IMR-90 (cell line): ENCODE results near the gene TIE1. TPM values are rescaled to one million over a fixed set of nuclear protein-coding genes. Genes with fewer than 3 reads are reported as not detected.

Source experiments
- ATAC-seq: fragments of 200-7000 bp; cut with Tn5 transposase; 2 replicates; pipeline ENCODE4 v1.9.1; 2020; ENCODE audit warnings: low read depth, mild to moderate bottlenecking, moderate library complexity
- BruUV-seq: library from RNA; stranded (reverse); fragments of 400-500 nt; replicated peaks from 2 replicates; lab custom pipeline; 2021; lab: Mats Ljungman, UMichigan
- CTCF ChIA-PET: fragments of 300-600 bp; formaldehyde crosslinking; extraction: SDS; loops from one replicate; lab custom pipeline; 2021; ENCODE audit warnings: antibody characterized with exemption; lab: Yijun Ruan, JAX
- POLR2A ChIA-PET: fragments of 300-600 bp; sonication (Branson Sonifier 250); formaldehyde crosslinking; loops from one replicate; lab custom pipeline; 2022; ENCODE audit warnings: antibody characterized with exemption; ENCODE audit not compliant: unreplicated experiment; lab: Charles Lee
- DNase-seq: peaks from one replicate; pipeline ENCODE4 v3.0.0; 2013
- H2AFZ ChIP-seq: replicated peaks from 2 replicates; pipeline ENCODE3; 2013; ENCODE audit warnings: low read length, mild to moderate bottlenecking; ENCODE audit not compliant: poor library complexity
- H2AK5ac ChIP-seq: 2 replicates; pipeline ENCODE4 v1.6.1; 2013; ENCODE audit warnings: low read depth, low read length, inconsistent platforms
- H2AK9ac ChIP-seq: replicated peaks from 2 replicates; pipeline ENCODE3; 2013; ENCODE audit warnings: mild to moderate bottlenecking, low read depth, low read length, moderate library complexity; ENCODE audit not compliant: poor library complexity
- H2BK120ac ChIP-seq: 2 replicates; pipeline ENCODE4 v1.6.1; 2013; ENCODE audit warnings: low read depth, low read length, inconsistent platforms
- H2BK15ac ChIP-seq: 3 replicates; pipeline ENCODE4 v1.6.1; 2013; ENCODE audit warnings: low read depth, low read length, inconsistent platforms
- H2BK20ac ChIP-seq: 2 replicates; pipeline ENCODE4 v1.6.1; 2013; ENCODE audit warnings: low read depth, mild to moderate bottlenecking, inconsistent platforms, low read length, moderate library complexity
- H2BK5ac ChIP-seq: 2 replicates; pipeline ENCODE4 v1.6.1; 2013; ENCODE audit warnings: mild to moderate bottlenecking, low read depth, low read length, inconsistent platforms; ENCODE audit not compliant: poor library complexity, severe bottlenecking
- H3K14ac ChIP-seq: replicated peaks from 2 replicates; pipeline ENCODE4 v1.6.1; 2013; ENCODE audit warnings: low read depth, low read length, inconsistent platforms
- H3K18ac ChIP-seq: 2 replicates; pipeline ENCODE4 v1.6.1; 2013; ENCODE audit warnings: low read depth, low read length, control low read depth
- H3K23ac ChIP-seq: 2 replicates; pipeline ENCODE4 v1.6.1; 2013; ENCODE audit warnings: low read depth, low read length, inconsistent platforms
- H3K27ac ChIP-seq: 2 replicates; pipeline ENCODE4 v1.5.1; 2013; ENCODE audit warnings: mild to moderate bottlenecking, control low read depth, low read length; ENCODE audit not compliant: insufficient read depth
- H3K27me3 ChIP-seq: 2 replicates; pipeline ENCODE4 v1.6.1; 2013; ENCODE audit warnings: low read length; ENCODE audit not compliant: control insufficient read depth, insufficient read depth
- H3K36me3 ChIP-seq: 2 replicates; pipeline ENCODE4 v1.6.1; 2013; ENCODE audit warnings: low read length, mixed read lengths; ENCODE audit not compliant: control insufficient read depth, insufficient read depth
- H3K4ac ChIP-seq: 2 replicates; pipeline ENCODE4 v1.6.1; 2013; ENCODE audit warnings: low read depth, low read length, inconsistent platforms
- H3K4me1 ChIP-seq: 2 replicates; pipeline ENCODE4 v1.6.1; 2013; ENCODE audit warnings: low read length, mixed read lengths; ENCODE audit not compliant: control insufficient read depth, insufficient read depth
- H3K4me2 ChIP-seq: 2 replicates; pipeline ENCODE4 v1.6.1; 2013; ENCODE audit warnings: low read depth, mild to moderate bottlenecking, control low read depth, low read length, moderate library complexity
- H3K4me3 ChIP-seq: 2 replicates; pipeline ENCODE4 v1.5.1; 2013; ENCODE audit warnings: low read depth, mild to moderate bottlenecking, control low read depth, low read length, moderate library complexity; ENCODE audit not compliant: insufficient read depth
- H3K56ac ChIP-seq: 2 replicates; pipeline ENCODE4 v1.6.1; 2013; ENCODE audit warnings: low read length, inconsistent platforms; ENCODE audit not compliant: insufficient read depth; ENCODE audit errors: extremely low read depth
- H3K79me1 ChIP-seq, 2 experiments: 2 replicates each; pipeline ENCODE4 v1.6.1; 2013; ENCODE audit warnings: low read length in 2 of 2, inconsistent platforms in 1 of 2, low read depth in 1 of 2
- H3K9ac ChIP-seq: 2 replicates; pipeline ENCODE4 v1.6.1; 2013; ENCODE audit warnings: low read depth, low read length, control low read depth
- H3K9me1 ChIP-seq: 2 replicates; pipeline ENCODE4 v1.6.1; 2013; ENCODE audit warnings: low read length, inconsistent platforms; ENCODE audit not compliant: insufficient read depth
- H3K9me3 ChIP-seq: 2 replicates; pipeline ENCODE4 v1.6.1; 2013; ENCODE audit warnings: low read length; ENCODE audit not compliant: control insufficient read depth, insufficient read depth
- H4K20me1 ChIP-seq: 2 replicates; pipeline ENCODE4 v1.6.1; 2013; ENCODE audit warnings: low read length, inconsistent platforms; ENCODE audit not compliant: insufficient read depth
- H4K5ac ChIP-seq: 2 replicates; pipeline ENCODE4 v1.6.1; 2013; ENCODE audit warnings: mild to moderate bottlenecking, low read depth, low read length, control low read depth
- H4K8ac ChIP-seq, 2 experiments: 2 replicates each; pipeline ENCODE4 v1.6.1; 2013; ENCODE audit warnings: low read depth in 2 of 2, low read length in 2 of 2, control low read depth in 1 of 2, inconsistent platforms in 1 of 2
- H4K91ac ChIP-seq: 2 replicates; pipeline ENCODE4 v1.6.1; 2013; ENCODE audit warnings: low read depth, low read length, inconsistent platforms; ENCODE audit not compliant: insufficient read depth
- CEBPB ChIP-seq: IDR thresholded peaks from 2 replicates; pipeline ENCODE4 v1.6.1; 2012; ENCODE audit warnings: low read depth, low read length, improper control_type of control experiment
- CHD1 ChIP-seq: IDR thresholded peaks from 2 replicates; pipeline ENCODE4 v1.6.1; 2012; ENCODE audit warnings: low read depth, low read length, improper control_type of control experiment
- ELK1 ChIP-seq: fragments of 150-350 bp; IDR thresholded peaks from 2 replicates; pipeline ENCODE4 v1.6.1; 2016; ENCODE audit warnings: low read depth, mild to moderate bottlenecking, low read length, moderate library complexity, borderline replicate concordance
- FOS ChIP-seq: fragments of 150-350 bp; IDR thresholded peaks from 2 replicates; pipeline ENCODE4 v1.6.1; 2016; ENCODE audit warnings: low read depth, low read length
- MAZ ChIP-seq: IDR thresholded peaks from 2 replicates; pipeline ENCODE4 v1.6.1; 2012; ENCODE audit warnings: low read depth, mild to moderate bottlenecking, low read length, improper control_type of control experiment, moderate library complexity, borderline replicate concordance
- NFE2L2 ChIP-seq: fragments of 150-350 bp; IDR thresholded peaks from 2 replicates; pipeline ENCODE4 v1.6.1; 2016; ENCODE audit warnings: low read depth, mild to moderate bottlenecking, low read length
- RCOR1 ChIP-seq: IDR thresholded peaks from 2 replicates; pipeline ENCODE4 v1.6.1; 2012; ENCODE audit warnings: mild to moderate bottlenecking, low read length, improper control_type of control experiment; ENCODE audit not compliant: insufficient replicate concordance
- RFX5 ChIP-seq: IDR thresholded peaks from 2 replicates; pipeline ENCODE4 v1.8.0; 2012; ENCODE audit warnings: low read depth, mild to moderate bottlenecking, low read length, moderate library complexity
- USF2 ChIP-seq: fragments of 150-350 bp; IDR thresholded peaks from 2 replicates; pipeline ENCODE4 v1.6.1; 2017; ENCODE audit warnings: mild to moderate bottlenecking, antibody characterized with exemption, low read length, low read depth
- WGBS, 2 experiments: methylation state at CpG; one replicate each; pipeline versions ENCODE4 v1.1.5 to v1.1.7; 2013; ENCODE audit warnings: missing lambda C conversion rate in 2 of 2; ENCODE audit not compliant: insufficient read length in 1 of 2; ENCODE audit errors: extremely low coverage in 2 of 2; 5-methylcytosine and 5-hydroxymethylcytosine counted together
- dilution Hi-C: fragments of 300-500 bp; cut with HindIII; formaldehyde crosslinking; loops from one replicate; pipeline ENCODE4 v1.14.3; 2018; ENCODE audit warnings: low sequenced_read_pairs; ENCODE audit not compliant: unreplicated experiment
- in situ Hi-C: fragments of 300-500 bp; cut with MboI; formaldehyde crosslinking; loops from 3 replicates; pipeline ENCODE4 v1.14.3; 2019; ENCODE audit warnings: low sequenced_read_pairs, inconsistent platforms, mixed read lengths
- intact Hi-C: fragments of 100-400 bp; cut with micrococcal nuclease; formaldehyde crosslinking; loops from 2 replicates; pipeline ENCODE4 v1.10.0; 2022
- polyA plus RNA-seq, 3 experiments: library from polyadenylated mRNA; depleted of rRNA; stranded (reverse); fragments of >200 nt; gene quantifications; 2 replicates each; pipeline ENCODE4 v1.2.3, GENCODE V29; 2012; ENCODE audit warnings: low replicate concordance in 1 of 3
- total RNA-seq: library from RNA; depleted of rRNA; stranded (reverse); fragments of >200 nt; gene quantifications from 2 replicates; pipeline ENCODE4 v1.2.3, GENCODE V29; 2012

The TIE1 gene
- total and polyA plus RNA-seq, 2 of the 4 experiments (the other 2 are of a cell fraction) = 2.3 to 7.5 TPM

DNA sequence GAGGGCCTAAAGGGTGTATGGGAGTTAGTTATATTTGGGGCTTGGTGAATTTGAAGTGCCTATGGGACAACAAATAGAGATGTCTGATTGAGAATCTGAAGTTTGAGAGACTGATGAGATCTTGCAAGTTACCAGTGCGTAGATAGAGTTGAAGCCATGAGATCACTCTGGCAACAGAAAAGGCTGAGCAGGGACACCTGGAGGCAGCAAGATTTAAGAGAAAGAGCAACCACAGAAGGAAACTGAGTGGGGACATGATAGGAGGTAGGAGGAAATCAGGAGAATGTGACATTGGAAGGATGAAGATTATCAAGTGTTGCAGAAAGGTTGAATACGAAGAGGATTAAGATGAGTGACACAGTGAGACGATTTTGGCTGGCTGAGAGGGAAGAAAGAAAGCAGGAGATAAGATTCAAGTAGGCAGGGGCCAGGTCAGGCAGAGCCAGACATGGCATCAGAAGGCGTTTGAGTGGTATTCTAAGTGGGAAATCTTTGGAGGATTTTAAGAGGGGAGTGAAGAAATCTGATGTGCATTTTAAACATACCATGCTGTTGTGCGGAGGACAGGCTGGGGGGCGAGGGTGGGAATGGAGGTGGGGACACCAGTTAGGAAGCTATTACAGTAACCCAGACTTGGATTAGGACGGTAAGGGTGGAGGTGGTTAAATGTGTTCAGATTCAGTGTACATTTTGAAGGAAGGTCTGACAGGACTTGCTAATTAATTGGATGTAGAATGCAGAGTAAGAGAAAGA lies 33.8 kb downstream of the TIE1 start:
- H3K9me1 ChIP-seq = peaks cover 4% of the 10 kb centered on the region; the same call in 1 of the 2 replicates
- H3K27ac ChIP-seq = no peak overlapping the region
- H3K4ac ChIP-seq = no peak overlapping the region
- H3K9ac ChIP-seq = no peak overlapping the region
- H2BK20ac ChIP-seq = no peak overlapping the region
- no peaks in the 10 kb centered on the region for H3K79me1 ChIP-seq
- intact Hi-C loops = no loop called here
- H2AFZ ChIP-seq = no peak overlapping the region
- no peak overlapping the region for H3K4me2 ChIP-seq
- H2BK5ac ChIP-seq = no peak overlapping the region
- peaks cover 13% of the 10 kb centered on the region for H3K27me3 ChIP-seq
- H3K56ac ChIP-seq = no peak overlapping the region
- ChIA-PET POLR2A (no interaction called here), CTCF (no interaction called here)
- WGBS, 2 experiments = 77% methylated on average over 5 of the region's 7 CpGs; no CpG with 5 or more reads in 1 of the 2 experiments
- no peak overlapping the region for H3K4me3 ChIP-seq
- in situ Hi-C loops = no loop called here
- H4K20me1 ChIP-seq = no peaks in the 10 kb centered on the region
- no peak overlapping the region for H3K18ac ChIP-seq
- H4K5ac ChIP-seq = no peak overlapping the region
- ATAC-seq (no peak), DNase-seq (no peak)
- H3K23ac ChIP-seq = no peak overlapping the region
- no peak overlapping the region for H2AK9ac ChIP-seq
- H3K36me3 ChIP-seq = no peaks in the 10 kb centered on the region
- no peak overlapping the region for H2BK15ac ChIP-seq
- H3K4me1 ChIP-seq = peaks cover 6% of the 10 kb centered on the region
- dilution Hi-C loops = no loop called here
- TF ChIP-seq RFX5 = no peak
- no peak for TF ChIP-seq CHD1
- no peak for TF ChIP-seq CEBPB
- no peak for TF ChIP-seq ELK1
- no peak for TF ChIP-seq FOS
- no peak for TF ChIP-seq USF2
- no peak for TF ChIP-seq MAZ
- TF ChIP-seq NFE2L2 = no peak
- no peak for TF ChIP-seq RCOR1
- H2AK5ac ChIP-seq = no peak overlapping the region
- no peak overlapping the region for H3K14ac ChIP-seq
- H3K9me3 ChIP-seq = no peaks in the 10 kb centered on the region
- BruUV-seq = no TSS peak
- H4K91ac ChIP-seq = no peak overlapping the region
- no peak overlapping the region for H4K8ac ChIP-seq
- H2BK120ac ChIP-seq = no peak overlapping the region
